ENCODE results near the gene ARAF.
A peak's percentile ranks its signal among the peaks of the same experiment; 100 is the strongest.
"Not testable (repeated sequence)": the region's sequence is repeated elsewhere in the genome, so short reads cannot be mapped to it uniquely, and the experiment has no call there.

The ARAF gene

DNA sequence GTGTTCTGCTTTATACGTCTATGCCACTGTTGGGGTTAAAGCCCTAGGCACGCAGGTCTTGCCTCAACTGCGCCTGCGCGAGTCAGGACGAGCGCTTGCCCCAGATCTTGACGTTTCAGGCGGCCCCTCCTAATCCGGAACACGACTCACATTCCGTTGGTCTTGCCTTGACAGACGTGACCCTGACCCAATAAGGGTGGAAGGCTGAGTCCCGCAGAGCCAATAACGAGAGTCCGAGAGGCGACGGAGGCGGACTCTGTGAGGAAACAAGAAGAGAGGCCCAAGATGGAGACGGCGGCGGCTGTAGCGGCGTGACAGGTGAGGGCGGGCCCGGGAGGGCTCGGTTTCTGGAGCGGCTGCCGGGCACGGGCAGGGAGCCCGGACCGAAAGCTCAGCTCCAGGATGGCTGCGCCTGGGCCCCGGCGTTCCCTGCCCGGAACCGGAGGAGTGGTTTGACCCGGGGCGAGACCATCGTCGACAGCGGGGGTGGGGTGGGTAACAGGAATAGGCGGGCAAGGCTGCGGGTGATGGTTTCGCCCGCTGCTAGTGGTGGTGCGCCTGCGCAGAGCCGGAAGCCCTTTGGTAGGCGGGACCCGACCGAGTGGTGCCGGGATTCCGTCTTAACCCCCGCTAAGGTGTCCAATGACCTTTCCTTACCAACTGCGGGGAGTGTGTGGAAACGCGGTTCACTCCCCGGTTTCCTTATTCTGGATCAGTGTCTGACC lies at the start of gene ARAF:
TSS of gene ARAF (plus strand) at position 272 of the 725 bp plus-strand sequence. CDS start 1,763 bp downstream, outside the sequence.
- DNase-seq, result peak; percentile 99

DNA sequence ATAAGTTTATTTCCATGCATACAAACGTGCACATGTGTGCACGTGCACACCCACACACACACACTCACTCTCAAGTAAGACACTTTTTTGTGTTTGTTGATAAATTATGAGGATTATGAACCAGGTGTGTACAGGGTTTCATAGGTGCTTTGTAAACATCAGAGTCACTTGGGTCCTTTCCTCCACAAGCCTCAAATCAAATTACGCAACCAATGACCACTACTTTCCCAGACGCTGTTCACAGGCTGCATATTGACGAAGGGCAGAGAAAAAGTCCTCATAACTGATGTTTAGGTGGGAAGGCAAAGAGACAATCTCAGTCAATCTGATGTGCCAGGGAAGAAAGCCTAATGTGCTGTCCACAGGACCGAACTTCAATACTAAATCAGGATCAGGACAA lies 48.6 kb upstream of the ARAF start:
- not testable (repeated sequence) for DNase-seq

DNA sequence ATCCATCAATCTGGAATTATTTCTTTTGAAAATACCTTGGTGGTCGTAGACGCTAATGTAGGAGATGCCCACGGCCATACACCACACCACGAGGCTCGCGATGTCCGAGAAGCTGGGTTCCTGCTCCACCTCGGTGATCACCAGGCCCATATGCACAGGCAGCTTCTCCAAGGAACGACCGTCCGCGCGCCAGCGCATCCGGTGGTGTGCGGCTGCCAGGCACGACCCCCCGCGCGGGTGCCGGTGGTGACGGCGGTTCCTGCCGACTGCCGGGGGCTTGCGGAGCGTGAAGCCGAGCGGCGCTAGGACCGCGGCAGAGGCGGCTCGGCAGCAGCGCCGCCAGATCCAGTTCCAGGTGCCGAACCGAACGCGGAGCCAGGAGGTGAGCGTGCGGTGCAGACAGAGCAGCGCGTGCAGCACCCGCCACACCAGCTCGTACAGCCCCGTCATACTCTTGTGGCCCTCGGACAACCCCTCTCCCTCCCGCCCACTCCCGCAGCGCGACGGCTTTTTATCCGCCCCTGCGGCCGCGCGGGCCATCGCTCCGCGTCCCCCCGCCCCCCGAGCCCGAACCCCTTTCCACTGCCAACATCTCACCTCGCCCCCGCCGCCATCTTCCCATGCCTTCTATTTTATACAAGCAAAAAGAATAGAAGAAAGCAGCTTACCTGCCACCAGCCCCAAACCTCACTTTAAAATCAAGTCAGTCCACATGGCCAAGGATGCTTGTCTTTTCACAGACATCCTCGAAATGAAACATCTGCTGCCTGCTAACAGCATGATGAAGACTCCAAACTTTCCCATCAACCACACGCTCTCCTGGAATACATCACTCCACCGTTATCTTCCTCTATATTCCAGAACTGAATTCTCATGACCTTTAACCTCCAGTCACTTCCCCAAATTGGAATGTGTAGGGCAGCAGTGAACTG lies 47.7 kb upstream of the ARAF start:
- peak; percentile 52 for DNase-seq

DNA sequence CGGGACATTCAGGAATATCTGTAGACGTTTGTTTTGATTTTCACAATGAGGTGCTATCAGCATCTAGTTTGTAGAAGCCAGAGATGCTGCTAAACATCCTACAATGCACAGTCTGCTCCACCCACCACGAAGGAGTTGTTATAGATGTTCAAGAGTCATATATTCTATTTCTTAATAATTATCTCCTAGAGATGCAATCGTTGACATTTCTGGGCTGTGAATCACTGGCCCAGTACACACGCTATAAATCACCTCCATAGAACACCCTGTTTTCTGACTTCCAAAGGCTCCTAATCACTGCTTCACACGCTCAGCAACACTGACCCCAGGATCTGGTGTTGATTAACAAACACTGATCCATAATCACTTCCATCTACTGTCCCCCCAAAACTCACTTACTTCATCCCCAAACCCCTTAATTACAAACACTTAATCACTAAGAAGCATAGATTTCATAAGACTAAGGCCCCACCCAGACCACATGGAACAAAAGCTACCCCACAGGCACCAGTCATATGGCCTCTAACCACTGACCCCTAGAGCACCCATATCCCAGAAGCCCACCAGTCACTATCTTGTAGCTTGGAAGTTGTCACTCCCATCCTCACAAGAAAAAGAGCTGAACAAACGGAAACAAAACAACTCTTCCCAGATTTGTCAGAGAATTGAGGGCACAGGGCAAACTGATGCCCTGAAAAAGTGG lies 46.3 kb upstream of the ARAF start:
- DNase-seq, result no peak

DNA sequence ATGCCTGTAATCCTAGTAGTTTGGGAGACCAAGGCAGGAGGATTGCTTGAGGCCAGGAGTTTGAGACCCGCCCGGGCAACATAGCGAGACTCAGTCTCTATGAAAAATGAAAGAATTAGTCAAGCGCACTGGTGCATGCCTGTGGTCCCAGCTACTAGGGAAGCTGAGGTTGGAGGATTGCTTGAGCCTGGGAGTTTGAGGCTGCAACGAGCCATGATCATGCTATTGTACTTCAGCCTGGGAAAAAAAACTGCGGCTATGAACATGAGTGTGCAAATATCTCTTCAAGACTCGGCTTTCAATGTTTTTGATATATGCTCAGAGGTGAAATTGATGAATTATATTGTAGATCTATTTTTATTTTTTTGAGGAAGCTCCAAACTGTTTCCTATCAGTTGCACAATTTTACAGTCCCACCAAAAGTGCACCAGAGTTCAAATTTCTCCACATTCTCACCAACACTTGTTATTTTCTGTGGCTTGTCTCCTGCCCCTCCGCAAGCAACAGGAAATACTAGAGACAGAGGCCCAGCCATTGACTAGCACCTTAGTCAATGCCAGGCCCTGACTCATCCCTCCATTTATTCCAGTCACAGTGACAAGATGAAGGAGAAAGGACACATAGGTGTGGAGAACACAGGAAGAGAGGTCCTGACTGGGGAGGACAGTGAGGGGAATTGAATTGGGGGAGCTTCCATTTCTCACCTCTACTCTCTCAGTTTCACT lies 44.9 kb upstream of the ARAF start:
- no peak for DNase-seq

DNA sequence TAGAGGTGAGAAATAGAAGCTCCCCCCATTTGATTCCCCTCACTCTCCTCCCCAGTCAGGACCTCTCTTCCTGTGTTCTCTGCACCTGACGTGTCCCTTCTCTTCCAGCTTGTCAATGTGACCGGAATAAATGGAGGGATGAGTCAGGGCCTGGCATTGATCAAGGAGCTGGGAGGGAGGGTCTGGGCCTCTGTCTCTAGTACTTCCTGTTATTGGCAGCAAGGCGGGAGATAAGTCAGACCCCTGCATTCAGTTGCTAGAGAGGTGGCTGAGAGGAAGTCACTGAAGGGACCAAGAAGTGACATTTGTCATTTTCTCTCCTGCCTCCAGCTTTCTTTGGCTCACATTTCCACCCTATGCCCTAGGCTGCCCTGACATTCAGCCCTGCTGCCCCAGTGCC lies 42.9 kb upstream of the ARAF start:
- DNase-seq, result no peak

DNA sequence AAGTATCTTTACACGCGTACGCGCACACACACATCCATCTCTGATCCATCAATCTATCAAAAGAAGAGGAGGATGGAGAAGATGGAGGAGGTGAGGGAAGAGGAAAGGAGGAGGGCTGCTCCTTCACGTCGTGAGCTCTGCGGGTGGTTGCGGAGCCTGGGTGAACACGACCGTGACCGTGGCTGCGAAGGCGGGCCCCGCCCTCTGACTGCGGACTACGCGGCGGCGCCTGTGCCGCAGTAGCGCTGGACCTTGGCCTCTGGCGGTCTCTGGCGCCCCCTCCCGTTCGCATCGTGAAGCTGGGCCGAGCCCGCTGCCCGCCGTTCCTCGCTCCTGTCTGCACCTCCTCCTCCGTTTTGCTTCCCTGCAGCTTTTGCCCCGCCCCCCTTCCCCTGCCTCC lies 37.7 kb upstream of the ARAF start:
- peak; percentile 92 for DNase-seq

DNA sequence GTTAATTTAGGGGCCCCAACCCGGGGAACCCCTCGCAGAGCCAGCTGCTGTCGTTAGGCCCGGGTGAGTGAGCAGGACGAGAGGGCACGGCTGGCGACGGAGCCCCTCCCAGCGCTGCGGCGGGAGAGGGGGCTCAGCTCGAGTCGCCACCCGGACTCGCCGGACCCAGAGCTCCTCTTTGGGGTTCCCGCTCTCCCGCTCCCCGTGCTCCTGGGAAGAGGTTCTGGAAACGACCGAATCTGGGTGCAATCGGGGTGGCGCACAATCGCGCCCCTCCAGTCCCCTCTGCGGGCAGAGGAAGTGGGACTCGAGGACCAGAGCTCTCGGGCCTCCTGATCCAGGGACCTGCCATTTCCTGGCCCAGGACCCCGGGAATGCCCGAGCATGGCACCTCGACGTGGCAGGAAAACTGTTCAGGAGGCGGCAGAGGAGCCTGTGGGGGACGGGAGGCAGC lies 37.3 kb upstream of the ARAF start:
- DNase-seq, result no peak

DNA sequence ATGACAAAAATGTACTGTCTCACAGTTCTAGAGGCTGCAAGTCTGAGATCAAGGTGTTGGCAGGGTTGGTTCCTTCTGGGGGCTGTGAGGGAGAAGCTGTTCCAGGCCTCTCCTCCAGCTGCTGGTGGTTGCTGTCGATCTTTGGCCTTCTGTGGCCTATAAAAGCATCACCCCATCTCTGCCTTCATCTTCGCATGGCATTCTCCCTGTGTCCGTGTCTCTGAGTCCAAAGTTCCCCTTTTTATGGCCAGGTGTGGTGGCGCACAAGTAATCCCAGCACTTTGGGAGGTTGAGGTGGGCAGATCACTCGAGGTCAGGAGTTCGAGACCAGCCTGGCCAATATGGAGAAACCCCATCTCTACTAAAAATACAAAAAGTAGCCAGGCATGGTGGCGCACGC lies 31.5 kb upstream of the ARAF start:
- no peak for DNase-seq

DNA sequence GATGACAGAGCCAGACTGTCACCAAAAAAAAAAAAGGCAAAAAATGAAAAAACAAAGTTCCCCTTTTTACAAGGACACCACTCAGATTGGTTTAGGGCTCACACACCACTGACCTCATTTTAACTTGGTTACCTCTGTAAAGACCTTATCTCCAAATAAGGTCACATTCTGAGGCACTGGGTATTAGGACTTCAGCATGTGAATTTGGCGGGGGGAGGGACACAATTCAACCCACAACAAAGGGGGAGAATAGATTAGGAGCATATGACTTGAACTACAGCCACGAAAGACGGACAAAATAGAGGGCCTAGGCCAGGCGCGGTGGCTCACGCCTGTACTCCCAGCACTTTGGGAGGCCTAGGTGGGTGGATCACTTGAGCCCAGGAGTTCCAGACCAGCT lies 31.0 kb upstream of the ARAF start:
- DNase-seq, result no peak

DNA sequence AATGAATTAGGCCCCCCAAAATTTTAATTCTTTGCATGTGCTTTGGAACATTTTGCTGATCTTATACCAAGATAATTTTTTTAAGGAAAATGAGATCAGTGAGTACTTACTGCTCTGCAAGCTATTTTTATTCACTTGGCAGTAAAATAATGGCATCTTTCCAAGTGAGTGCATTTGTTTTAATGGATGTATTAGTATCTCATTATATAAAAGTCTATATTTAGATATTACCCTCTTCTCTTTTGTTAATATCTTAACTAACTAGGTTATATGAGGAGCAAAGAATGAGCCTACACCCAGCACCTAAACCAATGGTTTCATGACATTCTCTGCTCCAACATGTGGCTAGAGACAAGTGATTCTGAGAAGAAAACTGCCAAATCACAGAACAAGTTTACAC lies 21.1 kb upstream of the ARAF start:
- DNase-seq, result peak; percentile 6

DNA sequence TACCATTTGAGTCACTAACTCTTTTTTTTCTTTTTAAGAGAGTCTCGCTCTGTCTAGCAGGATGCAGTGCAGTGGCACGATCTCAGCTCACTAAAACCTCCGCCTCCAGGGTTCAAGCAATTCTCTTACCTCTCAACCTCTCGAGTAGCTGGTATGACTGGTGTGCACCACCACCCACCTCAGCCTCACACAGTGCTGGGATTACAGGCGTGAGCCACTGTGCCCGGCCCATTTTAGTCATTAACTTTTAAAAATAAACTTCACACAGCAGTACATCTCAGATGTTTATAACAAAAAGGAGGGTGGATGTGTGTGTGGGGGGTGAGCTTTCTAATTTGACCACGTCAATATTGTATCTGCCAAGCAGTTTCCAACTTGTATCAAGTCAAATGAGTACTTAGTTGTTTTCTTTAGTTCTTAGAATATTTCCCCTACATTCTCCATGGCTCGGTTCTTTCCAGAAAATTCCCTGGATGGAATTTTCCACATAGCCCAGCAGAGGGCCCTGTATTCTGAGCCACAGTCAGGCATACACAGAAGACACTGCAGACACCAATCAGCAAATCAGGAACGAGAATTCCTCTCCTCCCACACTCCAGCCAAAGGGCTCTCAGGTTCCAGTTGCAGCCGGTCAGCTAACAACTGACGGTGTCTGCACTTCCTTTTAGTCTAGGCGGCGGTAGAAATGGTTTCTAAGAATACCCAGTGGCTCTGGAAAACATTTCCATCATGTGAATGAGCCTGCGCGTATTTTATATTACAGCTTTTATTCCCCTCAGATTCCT lies 20.1 kb upstream of the ARAF start:
- peak; percentile 92 for DNase-seq

DNA sequence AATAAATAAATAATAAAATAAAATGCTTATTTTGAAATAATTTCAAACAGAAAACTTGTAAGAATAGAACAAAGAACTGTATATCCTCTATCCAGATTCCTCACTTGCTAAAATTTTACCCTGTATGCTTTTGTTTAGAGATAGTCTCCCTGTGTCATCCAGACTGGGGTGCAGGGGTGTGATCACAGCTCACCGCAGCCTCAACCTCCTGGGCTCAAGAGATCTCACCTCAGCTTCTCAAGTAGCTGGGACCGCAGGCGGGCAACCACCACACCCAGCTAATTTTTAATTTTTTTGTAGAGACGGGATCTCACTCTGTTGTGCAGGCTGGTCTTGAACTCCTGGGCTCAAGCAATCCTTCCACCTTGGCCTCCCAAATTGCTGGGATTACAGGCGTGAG lies 17.5 kb upstream of the ARAF start:
- no peak for DNase-seq

DNA sequence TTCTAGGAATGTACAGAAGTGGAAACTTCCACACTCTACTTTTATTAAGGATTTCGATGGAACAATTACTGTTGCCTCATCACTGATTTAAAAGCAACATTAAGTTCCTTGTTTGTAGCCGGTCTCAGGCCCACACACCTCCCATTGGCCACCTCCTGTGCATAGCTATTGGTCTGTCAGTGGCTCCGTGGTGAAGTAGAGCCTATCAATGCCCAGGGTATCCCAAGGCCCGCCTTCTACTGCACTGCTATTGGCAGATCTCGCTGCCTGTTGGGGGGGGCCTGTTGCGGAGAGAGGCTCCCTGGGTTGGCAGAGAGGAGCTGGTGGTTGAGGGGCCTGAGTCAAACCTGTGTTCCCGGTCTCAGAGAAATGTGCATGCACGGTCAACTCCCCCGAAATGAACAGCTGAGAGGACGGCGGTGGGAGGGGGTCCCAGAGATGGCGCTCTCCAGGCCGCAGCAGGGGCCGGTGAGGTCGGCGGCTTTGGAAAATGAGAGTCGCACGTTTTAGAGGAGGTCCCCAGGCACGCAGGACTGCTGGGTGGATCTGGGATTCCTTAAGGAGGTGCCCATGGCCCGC lies 4.9 kb upstream of the ARAF start:
- peak; percentile 91 for DNase-seq

DNA sequence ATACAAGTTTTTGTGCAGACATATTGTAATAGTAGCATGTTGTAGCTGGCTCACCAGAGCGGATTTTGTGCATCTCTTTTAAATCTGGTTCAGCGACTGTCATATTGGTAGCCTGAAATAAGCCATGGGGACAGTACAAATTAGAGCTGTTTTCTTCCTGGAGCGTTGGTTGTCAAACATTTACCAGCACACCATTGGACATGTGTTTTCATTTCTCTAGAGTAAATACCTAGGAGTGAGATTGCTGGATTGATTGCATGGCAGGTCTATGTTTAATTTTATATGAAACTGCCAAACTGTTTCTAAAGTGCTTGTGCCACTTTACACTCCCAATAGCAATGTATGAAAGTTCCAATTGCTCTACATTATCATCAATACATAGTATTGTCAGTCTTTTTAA lies 2.6 kb upstream of the ARAF start:
- DNase-seq, result no peak

DNA sequence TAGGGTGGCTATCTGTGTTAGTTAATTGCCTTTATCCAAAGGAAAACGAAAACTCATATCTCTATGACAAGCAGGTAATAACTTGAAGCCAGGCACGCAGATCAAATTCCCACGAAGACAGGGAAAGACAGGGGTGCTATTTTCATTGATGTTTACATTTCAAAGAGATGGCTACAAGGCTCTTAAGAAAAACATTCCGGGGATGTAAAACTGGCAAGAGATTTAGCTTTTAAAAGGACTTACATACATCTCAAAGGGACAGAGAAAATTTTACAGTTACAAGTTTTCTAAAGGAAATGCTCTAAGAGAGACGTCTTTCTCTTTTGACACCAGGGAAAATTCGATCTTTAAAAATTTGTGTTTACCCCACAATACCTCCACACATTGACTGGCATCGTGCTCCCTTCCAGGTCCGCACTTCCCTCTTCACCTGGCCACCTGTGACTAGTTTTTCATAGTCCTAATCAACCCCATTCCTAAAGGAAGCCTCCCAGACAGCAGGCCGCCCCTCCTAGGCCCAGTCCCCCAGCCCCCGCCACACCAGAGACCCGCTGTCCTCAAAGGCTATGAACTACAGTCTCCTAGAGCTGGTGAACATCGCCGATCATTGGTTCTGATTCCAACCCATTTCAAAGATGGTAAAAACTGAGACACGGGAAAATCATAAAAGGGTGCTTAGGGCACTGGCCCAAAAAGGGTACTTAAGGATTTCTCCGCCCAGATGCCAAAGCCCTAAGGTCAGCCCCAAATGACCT lies 649 bp upstream of the ARAF start:
- DNase-seq, result no peak

DNA sequence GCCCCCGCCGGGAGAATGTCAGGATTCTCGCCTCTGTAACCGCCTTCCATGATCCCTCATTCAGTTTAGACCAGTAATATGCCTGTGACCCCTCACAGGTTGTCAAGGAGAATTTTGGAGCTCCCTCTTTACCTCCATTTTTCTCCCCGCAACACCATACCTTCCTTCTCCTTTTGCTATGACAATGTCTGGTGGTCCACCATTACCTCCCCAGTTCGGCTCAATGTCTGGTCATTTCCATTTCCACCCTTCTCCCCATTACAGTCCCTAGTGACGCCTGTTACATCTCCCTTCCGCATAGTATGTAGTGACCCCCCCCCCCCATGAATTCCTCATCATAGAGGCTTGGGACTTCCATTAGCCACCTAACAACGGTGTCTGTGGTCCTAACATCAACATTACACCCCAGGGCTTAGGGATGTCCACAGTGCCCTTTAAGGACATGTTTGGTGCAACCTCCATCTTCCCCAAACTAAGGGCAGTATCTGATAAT lies 700 bp downstream of the ARAF start:
- DNase-seq, result no peak

DNA sequence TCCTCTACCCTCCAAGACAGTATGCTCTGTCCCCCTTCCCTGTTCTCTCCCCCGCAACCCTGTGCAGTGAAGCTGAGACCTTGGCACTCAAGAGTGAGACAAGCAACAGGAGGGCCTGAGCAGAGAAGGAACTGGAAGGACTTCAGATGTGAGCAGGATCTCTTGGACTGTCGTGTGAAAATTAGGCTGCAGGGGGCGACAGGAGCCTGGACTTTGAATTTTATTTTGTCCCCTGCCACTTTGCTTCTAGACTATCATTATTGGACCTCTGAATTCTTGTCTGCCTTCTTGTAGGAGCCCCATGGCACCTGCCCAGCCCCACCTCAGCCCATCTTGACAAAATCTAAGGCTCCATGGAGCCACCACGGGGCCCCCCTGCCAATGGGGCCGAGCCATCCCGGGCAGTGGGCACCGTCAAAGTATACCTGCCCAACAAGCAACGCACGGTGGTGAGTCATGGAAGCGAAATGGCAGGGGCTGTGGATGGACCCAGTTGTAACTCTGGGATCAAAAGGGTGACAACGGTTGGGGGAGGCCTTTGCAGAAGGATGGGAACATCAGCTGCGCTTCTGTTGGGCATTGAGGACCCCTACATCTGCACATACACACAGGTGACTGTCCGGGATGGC lies 1.7 kb downstream of the ARAF start:
- DNase-seq, result no peak

DNA sequence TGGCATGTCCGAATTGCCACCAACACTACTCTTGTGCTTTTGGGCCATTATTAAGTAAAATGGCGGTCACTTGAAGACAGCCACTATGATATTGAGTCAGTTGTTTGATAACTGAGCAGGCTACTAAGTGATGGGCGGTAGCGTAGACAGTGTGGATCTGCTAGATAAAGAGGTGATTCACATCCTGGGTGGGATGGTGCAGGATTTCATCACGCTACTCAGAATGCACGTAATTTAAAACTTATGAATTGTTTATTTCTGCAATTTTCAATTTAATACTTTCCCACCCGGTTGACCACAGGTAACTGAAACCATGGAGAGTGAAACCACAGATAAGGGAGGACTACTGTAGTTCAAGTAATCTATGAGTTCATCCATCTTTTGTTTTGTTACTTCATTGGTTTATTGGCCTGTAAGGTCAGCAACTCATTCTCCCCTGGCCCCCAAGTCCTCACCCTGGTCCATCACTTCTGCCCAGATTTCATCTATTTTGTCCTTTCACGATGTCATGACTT lies 2.9 kb downstream of the ARAF start:
- no peak for DNase-seq

All from eye (tissue), 1 donor.